ENCODE results near the gene SLC23A3. TPM values are rescaled to one million over a fixed set of nuclear protein-coding genes. Genes with fewer than 3 reads are reported as not detected.
A peak's percentile ranks its signal among the peaks of the same experiment; 100 is the strongest.

Gene SLC23A3
- total RNA-seq, 1 donor from 2014 or later: 1.4 TPM

DNA sequence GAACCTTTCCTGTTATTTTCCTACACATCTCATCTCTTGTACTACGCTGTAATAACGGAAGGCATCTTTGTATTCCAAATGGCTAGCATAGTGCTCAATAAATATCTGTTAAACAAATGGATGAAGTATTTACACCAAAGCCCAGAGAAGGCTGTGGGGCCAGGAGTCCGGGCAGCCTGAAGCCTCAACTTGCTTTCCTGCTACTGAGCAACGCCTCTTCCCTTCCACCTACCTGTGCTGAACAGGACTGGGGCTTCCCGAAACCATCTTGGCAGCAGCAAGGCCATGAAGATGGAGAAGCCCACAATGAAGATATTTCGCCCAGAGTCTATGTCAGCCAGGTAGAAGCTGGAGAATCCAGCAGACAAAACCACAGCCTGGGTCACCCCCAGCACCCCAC lies 6.7 kb downstream of the SLC23A3 start:
- Mint-ChIP-seq H3K36me3 (no peaks in the 10 kb centered on the region), H3K27ac (no peak overlapping the region), H3K4me3 (no peak overlapping the region), H3K27me3 (ENCODE audit: insufficient read depth, low read depth) (peaks cover 2% of the 10 kb centered on the region), H3K4me1 (peaks cover 14% of the 10 kb centered on the region), H3K9me3 (no peaks in the 10 kb centered on the region)
- H3F3A ChIP-seq (ENCODE audit: low read depth): peaks cover 8% of the 10 kb centered on the region
- H3K4me3 ChIP-seq: no peak overlapping the region
- no peak overlapping the region for H2AFZ ChIP-seq (replicated peaks)
- no peaks in the 10 kb centered on the region for H3K9me3 ChIP-seq (ENCODE audit: low read depth)
- no peak for DNase-seq (ENCODE audit: low spot score)
- H3K4me2 ChIP-seq: no peak overlapping the region
- H3K36me3 ChIP-seq: no peaks in the 10 kb centered on the region
- peaks cover 10% of the 10 kb centered on the region for H4K20me1 ChIP-seq (ENCODE audit: low read depth)
- no peak overlapping the region for H3K27ac ChIP-seq
- H3K4me1 ChIP-seq: no peaks in the 10 kb centered on the region
- H3K79me2 ChIP-seq (ENCODE audit: low read depth): no peaks in the 10 kb centered on the region
- H3K9ac ChIP-seq: no peak overlapping the region
- peaks cover 10% of the 10 kb centered on the region for H3K27me3 ChIP-seq
- TF ChIP-seq EZH2 (IDR thresholded peaks at IDR 0.05) (no peak), EZH2phosphoT487 (IDR thresholded peaks at IDR 0.05) (no peak)
- TF ChIP-seq, protein P1, sequence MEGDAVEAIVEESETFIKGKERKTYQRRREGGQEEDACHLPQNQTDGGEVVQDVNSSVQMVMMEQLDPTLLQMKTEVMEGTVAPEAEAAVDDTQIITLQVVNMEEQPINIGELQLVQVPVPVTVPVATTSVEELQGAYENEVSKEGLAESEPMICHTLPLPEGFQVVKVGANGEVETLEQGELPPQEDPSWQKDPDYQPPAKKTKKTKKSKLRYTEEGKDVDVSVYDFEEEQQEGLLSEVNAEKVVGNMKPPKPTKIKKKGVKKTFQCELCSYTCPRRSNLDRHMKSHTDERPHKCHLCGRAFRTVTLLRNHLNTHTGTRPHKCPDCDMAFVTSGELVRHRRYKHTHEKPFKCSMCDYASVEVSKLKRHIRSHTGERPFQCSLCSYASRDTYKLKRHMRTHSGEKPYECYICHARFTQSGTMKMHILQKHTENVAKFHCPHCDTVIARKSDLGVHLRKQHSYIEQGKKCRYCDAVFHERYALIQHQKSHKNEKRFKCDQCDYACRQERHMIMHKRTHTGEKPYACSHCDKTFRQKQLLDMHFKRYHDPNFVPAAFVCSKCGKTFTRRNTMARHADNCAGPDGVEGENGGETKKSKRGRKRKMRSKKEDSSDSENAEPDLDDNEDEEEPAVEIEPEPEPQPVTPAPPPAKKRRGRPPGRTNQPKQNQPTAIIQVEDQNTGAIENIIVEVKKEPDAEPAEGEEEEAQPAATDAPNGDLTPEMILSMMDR (IDR thresholded peaks at IDR 0.05): no peak

DNA sequence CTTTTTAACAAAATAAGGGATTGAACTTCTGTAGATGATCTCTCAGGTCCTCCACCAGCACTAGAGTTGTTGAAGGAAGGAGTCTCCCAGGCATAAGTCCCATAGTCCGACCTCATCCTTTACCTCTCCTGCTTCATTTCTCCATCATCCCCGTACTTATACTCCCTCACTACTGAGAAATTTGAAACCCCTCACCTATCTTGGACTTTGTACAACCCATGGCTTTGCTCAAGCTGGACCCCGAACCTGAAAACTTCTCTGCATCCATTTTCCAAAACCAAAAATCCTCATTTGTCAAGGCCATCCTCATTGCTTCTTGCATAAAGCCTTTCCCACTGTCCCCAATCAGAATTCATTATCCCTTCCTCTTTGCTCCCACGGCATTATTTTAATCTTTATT lies 8.7 kb downstream of the SLC23A3 start:
- Histone ChIP-seq H3F3A (ENCODE audit: low read depth) (peaks cover 27% of the 10 kb centered on the region), H4K20me1 (ENCODE audit: low read depth) (peaks cover 27% of the 10 kb centered on the region), H3K27me3 (peaks cover 10% of the 10 kb centered on the region), H3K4me1 (peaks cover 8% of the 10 kb centered on the region), H3K4me2 (peak overlapping the region; percentile 88), H3K9me3 (ENCODE audit: low read depth) (no peaks in the 10 kb centered on the region), H3K36me3 (no peaks in the 10 kb centered on the region), H2AFZ (replicated peaks) (peak overlapping the region; percentile 86), H3K4me3 (peak overlapping the region; percentile 67), H3K79me2 (ENCODE audit: low read depth) (no peaks in the 10 kb centered on the region), H3K27ac (no peak overlapping the region), H3K9ac (no peak overlapping the region)
- Mint-ChIP-seq H3K4me3 (peak overlapping the region; percentile 93), H3K4me1 (peaks cover 14% of the 10 kb centered on the region), H3K27me3 (ENCODE audit: insufficient read depth, low read depth) (no peaks in the 10 kb centered on the region), H3K27ac (no peak overlapping the region), H3K36me3 (peaks cover 3% of the 10 kb centered on the region), H3K9me3 (no peaks in the 10 kb centered on the region)
- TF ChIP-seq EZH2phosphoT487 (IDR thresholded peaks at IDR 0.05) (no peak), EZH2 (IDR thresholded peaks at IDR 0.05) (no peak)
- TF ChIP-seq, protein P1 (IDR thresholded peaks at IDR 0.05): no peak
- DNase-seq (ENCODE audit: low spot score): no peak

DNA sequence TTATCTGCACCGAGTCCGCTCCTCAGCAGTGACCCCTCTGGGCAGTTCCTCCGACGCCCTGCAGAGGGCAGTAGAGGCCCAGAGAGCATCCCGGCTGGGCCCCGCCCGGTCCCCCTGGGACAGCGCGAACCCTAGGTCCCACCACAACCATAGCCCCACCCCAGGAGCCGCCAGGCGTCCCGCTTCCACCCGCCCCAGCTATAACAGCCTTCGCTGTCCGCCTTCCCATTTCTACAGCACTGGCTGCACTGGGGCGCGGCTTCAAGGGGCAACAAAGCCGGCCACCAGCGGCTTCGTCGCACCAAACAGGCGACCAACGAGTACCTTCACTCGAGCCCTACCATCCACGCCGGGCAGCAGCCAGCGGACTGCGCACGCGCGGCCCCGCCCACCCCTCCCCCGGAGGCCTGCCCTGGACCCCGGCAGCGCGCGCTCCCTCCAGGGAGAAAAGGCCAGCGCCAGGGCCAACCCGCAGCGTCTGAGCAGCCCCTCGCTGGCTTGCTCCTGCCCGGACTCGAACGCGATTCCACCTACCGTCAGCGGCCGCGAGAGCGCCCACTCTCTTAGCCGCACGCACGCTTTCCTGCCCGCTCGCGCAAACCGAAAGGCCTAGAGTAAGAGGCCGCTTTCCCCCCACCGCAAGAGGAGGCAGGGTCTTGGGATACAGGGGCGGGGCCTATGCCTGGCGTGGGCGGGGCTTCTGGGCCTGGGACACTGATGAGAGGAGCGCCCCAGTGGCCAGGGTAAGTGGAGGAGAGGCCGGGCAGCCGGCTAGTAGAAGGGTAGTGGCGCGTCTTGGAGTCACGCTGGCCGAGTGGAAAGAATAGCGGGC lies 9.4 kb downstream of the SLC23A3 start, which contains the start of gene NHEJ1:
TSS of gene NHEJ1 (minus strand) at position 630 of the 832 bp plus-strand sequence. CDS start 2,453 bp downstream, outside the sequence.
- H3K4me3 Mint-ChIP-seq: peak within 1 kb of the TSS; percentile 93
- DNase-seq (ENCODE audit: low spot score): peak; percentile 95
- TF ChIP-seq, protein P1 (IDR thresholded peaks at IDR 0.05): peak; percentile 96
- TF ChIP-seq EZH2phosphoT487 (IDR thresholded peaks at IDR 0.05) (peak; percentile 16), EZH2 (IDR thresholded peaks at IDR 0.05) (peak; percentile 15)
- no peaks in the 10 kb centered on the region for H3K27me3 Mint-ChIP-seq (ENCODE audit: insufficient read depth, low read depth)
- peak within 1 kb of the TSS; percentile 98 for H3K27ac Mint-ChIP-seq
- H3K9me3 Mint-ChIP-seq: no peaks in the 10 kb centered on the region
- Histone ChIP-seq H4K20me1 (ENCODE audit: low read depth) (peaks cover 27% of the 10 kb centered on the region), H3K4me1 (peaks cover 8% of the 10 kb centered on the region), H3K27ac (peak within 1 kb of the TSS; percentile 73), H3K36me3 (no peaks in the 10 kb centered on the region), H3K4me3 (peak within 1 kb of the TSS; percentile 67), H3K4me2 (peak within 1 kb of the TSS; percentile 88), H3K9me3 (ENCODE audit: low read depth) (no peaks in the 10 kb centered on the region), H3K79me2 (ENCODE audit: low read depth) (no peaks in the 10 kb centered on the region), H3K9ac (peak within 1 kb of the TSS; percentile 61), H2AFZ (replicated peaks) (peak within 1 kb of the TSS; percentile 86), H3F3A (ENCODE audit: low read depth) (peaks cover 27% of the 10 kb centered on the region), H3K27me3 (peaks cover 10% of the 10 kb centered on the region)
- peaks cover 14% of the 10 kb centered on the region for H3K4me1 Mint-ChIP-seq
- H3K36me3 Mint-ChIP-seq: peaks cover 3% of the 10 kb centered on the region
